ENCODE measurements around the gene PIGO. TPM values are rescaled to one million over a fixed set of nuclear protein-coding genes. Genes with fewer than 3 reads are reported as not detected.

The PIGO gene
- total and polyA plus RNA-seq, 7 donors, result 6.2 to 11.6 (median 8.1) TPM

DNA sequence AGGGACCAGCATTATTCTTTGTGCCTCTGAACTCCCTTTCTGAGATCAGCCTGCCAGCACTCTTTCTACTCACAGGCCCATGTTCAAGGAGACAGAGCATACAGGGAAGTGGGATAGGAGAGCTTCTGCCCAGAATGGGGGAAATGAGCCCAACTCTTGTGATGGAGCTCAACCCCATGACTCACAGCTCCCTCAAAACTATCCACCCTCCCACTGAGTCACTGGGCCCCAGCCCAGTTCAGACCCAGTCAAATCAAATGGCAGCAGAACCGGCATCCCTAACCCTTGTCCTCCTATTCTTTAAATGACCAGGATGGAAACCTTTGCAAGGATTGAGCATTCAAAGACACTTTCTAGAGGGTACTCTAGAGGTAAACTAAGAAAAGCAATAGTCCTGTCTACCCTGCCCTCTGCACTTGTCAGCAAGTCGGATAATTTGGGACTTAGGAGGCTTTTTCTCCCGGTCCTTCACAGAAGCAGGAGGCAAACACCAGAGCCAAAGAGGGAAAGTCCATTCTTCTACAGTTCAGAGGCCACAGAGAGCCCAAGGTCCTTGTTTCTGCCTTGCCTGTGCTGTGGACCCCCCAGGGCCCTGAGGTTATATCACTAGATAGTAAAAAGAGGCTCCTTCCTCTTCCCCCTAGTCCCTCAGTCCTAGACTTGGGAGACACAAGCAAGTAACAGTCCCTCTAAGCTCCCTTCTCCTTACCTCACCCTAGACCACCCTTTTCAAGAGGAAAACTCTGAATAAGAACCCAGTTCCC is 16.0 kb upstream of the PIGO start:
- Histone ChIP-seq H3K36me3 (ENCODE audit: insufficient read depth in 1 of 2, low read depth in 1 of 2) (peaks cover 0 to 13% of the 10 kb centered on the region in 2 donors), H3K27ac (peak overlapping the region; percentile 98), H3K4me1 (peaks cover 24% of the 10 kb centered on the region), H3K27me3 (ENCODE audit: insufficient read depth in 3 of 3, low read length in 2 of 3) (no peaks in the 10 kb centered on the region), H3K4me3 (no peak overlapping the region), H3K9me3 (no peaks in the 10 kb centered on the region)
- no peak for ATAC-seq
- 76 to 77% (median 76%) methylated on average over 3 of the region's 3 CpGs for WGBS, 3 donors
- no peak for TF ChIP-seq CTCF (IDR thresholded peaks at IDR 0.05)
- peak; percentile 46 to 73 for DNase-seq
- intact Hi-C loops (cut with DNase I), result loop anchor here (10.0 kb wide), 2 partner anchors 262 to 272 kb away; no protein-coding TSS in a partner anchor

DNA sequence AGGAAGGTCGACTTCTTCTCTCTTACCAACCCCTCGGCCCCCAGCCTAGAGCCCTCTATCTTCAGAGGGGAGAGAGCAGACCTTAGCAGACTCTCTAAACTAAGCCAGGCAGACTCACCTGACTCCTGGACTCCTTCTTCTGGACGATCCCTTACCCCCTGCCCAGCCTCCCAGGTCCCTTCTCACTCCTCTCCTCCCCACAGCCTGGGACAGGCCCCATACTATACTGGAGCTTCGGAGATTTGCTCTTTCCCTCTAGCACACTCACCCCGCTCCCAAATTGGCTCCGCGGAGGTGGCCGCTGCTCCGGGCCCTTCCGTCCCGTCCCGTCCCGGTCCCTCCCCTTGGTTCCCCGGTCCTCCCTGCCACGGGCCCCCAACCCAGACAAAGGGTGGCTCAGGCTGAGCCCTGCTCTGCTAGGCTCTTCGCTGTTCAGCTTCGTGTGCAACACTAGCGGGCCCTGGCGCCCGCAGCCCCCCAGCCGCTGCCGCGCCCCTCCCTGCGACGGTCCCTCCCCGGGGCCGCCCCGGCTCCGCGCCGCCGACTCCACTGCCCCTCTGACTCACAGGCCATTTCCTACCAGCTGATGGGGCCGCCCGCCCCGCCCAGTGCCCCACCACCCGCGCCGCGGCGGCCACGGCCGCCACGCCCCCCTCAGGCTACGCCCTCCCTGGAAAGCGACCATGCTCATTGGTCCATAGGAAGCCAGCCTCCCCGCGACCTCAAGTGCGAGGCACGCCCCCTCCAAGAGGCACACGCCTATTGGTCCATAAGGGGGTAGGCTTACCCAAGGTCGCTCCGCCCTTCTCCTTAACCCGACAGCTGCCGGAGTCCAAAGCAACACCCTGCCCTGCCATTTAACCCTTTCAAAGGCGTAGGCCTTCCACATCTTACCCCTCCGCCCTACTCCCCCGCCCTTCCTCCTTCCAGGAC is 14.9 kb upstream of the PIGO start:
- TF ChIP-seq CTCF (IDR thresholded peaks at IDR 0.05), result no peak
- Histone ChIP-seq H3K4me1 (peaks cover 24% of the 10 kb centered on the region), H3K27ac (peak overlapping the region; percentile 98), H3K27me3 (ENCODE audit: insufficient read depth in 3 of 3, low read length in 2 of 3) (no peaks in the 10 kb centered on the region), H3K4me3 (peak overlapping the region; percentile 89), H3K36me3 (ENCODE audit: insufficient read depth in 1 of 2, low read depth in 1 of 2) (peaks cover 0 to 25% of the 10 kb centered on the region in 2 donors), H3K9me3 (no peaks in the 10 kb centered on the region)
- ATAC-seq (peak; percentile 85 to 90 (median 89)), DNase-seq (peak; percentile 98 to 99)
- 1% methylated on average over 43 to 57 of the region's 57 CpGs for WGBS, 3 donors
- intact Hi-C loops (cut with DNase I), result loop anchor here (10.0 kb wide), 2 partner anchors 264 to 274 kb away; no protein-coding TSS in a partner anchor

GRCh38 chr9:35110327-35110761 is 14.0 kb upstream of the PIGO start:
- no peaks in the 10 kb centered on the region for H3K27me3 ChIP-seq (ENCODE audit: insufficient read depth in 3 of 3, low read length in 2 of 3)
- ATAC-seq (peak; percentile 25 to 55 (median 40)), DNase-seq (peak; percentile 57 to 72)
- WGBS, 3 donors, result 22 to 32% (median 24%) methylated on average over 3 of the region's 3 CpGs
- H3K9me3 ChIP-seq, result no peaks in the 10 kb centered on the region
- H3K27ac ChIP-seq, result peak overlapping the region; percentile 98
- TF ChIP-seq CTCF (IDR thresholded peaks at IDR 0.05), result no peak
- peaks cover 24% of the 10 kb centered on the region for H3K4me1 ChIP-seq
- intact Hi-C loops (cut with DNase I), result loop anchor here (10.0 kb wide), 2 partner anchors 264 to 274 kb away; no protein-coding TSS in a partner anchor
- H3K4me3 ChIP-seq, result peak overlapping the region; percentile 89
- peaks cover 0 to 34% of the 10 kb centered on the region in 2 donors for H3K36me3 ChIP-seq (ENCODE audit: insufficient read depth in 1 of 2, low read depth in 1 of 2)

DNA sequence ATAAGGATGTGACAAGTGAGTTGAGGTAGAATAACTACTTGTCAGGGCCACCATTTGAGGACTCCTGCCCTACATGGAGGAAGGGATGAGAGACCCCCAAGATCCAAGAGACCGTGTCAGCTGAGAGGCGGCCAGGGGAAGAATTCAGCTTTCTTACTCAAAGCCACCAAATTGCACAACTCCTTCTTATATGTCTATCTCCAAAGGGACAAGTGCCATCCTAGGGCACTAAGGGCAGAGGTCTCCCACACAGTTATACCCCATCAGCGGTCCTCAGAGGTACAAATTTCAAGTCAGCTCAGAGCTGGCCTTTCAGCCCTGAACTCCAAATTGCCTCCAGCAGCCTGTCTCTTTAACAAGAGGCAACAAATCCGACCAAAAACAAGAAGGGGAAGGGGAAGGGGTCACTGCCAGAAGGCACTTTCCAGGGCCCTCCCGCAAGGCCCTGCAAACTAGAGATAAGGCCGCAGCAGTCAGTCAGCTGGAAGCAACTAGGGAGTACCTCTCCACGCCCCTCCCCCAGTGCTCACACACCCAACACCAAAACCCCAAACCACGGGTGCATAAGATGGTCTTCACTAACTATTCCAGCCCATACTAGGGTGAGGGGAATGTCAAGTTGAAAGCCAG is 12.7 kb upstream of the PIGO start:
- WGBS, 3 donors, result 70 to 85% (median 70%) methylated on average over 7 to 8 of the region's 8 CpGs
- ATAC-seq (no peak), DNase-seq (no peak)
- Histone ChIP-seq H3K27me3 (ENCODE audit: insufficient read depth in 3 of 3, low read length in 2 of 3) (no peaks in the 10 kb centered on the region), H3K36me3 (ENCODE audit: insufficient read depth in 1 of 2, low read depth in 1 of 2) (peaks cover 0 to 45% of the 10 kb centered on the region in 2 donors), H3K27ac (no peak overlapping the region), H3K9me3 (no peaks in the 10 kb centered on the region), H3K4me3 (no peak overlapping the region), H3K4me1 (peaks cover 20% of the 10 kb centered on the region)
- intact Hi-C loops (cut with DNase I), result no loop called here
- TF ChIP-seq CTCF (IDR thresholded peaks at IDR 0.05), result no peak

Measured in psoas muscle (tissue), 8 donors.